ENCODE measurements around the gene GEMIN2. TPM values are rescaled to one million over a fixed set of nuclear protein-coding genes. Genes with fewer than 3 reads are reported as not detected.
"Not testable (repeated sequence)": the region's sequence is repeated elsewhere in the genome, so short reads cannot be mapped to it uniquely, and the experiment has no call there.

The GEMIN2 gene
- total RNA-seq, 2 experiments from 2014 or later = 14.6 to 16.1 TPM

DNA sequence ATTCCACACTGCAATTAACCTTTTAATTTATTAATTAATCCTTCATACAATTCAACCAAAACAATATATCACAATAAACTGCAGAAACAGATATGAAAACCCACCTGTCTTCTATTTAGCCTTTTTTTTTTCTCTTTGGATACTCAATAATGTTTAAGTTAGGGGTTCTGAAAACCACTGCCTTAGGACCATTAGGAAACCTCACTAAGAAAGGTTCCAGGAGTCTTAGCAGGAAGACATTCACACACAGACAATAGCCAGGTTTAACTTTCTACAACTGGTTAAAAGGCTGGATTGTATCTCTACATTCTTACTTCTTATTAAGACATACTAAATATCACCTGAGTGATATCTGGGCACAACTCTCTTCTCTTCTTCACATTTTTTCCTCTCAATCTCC lies 14.4 kb upstream of the GEMIN2 start:
- H3K4me1 Mint-ChIP-seq (ENCODE audit: low read depth) = peaks cover 64% of the 10 kb centered on the region
- intact Hi-C loops (cut with DNase I, micrococcal nuclease) = loop anchor here (5.0 kb wide), 2 partner anchors 73 to 168 kb away; partner anchors contain the start of gene TRAPPC6B (in 1 of the 2)

GRCh38 chr14:39102265-39102968 lies 11.7 kb upstream of the GEMIN2 start:
- no peaks in the 10 kb centered on the region for H3K9me3 Mint-ChIP-seq
- Histone ChIP-seq H3K36me3 (ENCODE audit: insufficient read depth, low read length) (no peaks in the 10 kb centered on the region), H3K27me3 (ENCODE audit: control insufficient read depth in 1 of 2, insufficient read depth in 2 of 2, low read length in 2 of 2) (no peaks in the 10 kb centered on the region), H3K27ac (ENCODE audit: low read depth in 1 of 2, low read length in 2 of 2) (peak overlapping the region; percentile 83 to 96), H3K9me3 (ENCODE audit: control insufficient read depth in 1 of 2, insufficient read depth in 1 of 2, low read length in 2 of 2) (no peaks in the 10 kb centered on the region), H3K4me3 (ENCODE audit: low read length) (peak overlapping the region; percentile 100), H3K4me1 (ENCODE audit: insufficient read depth, low read length) (peaks cover 38% of the 10 kb centered on the region)
- TF ChIP-seq CTCF (IDR thresholded peaks at IDR 0.05) = no peak
- DNase-seq = peak in 4 of 14 experiments; percentile 3 to 40 (median 24)
- intact Hi-C loops (cut with DNase I, micrococcal nuclease) = loop anchor here (2.0 to 5.0 kb wide), 3 partner anchors 70 to 328 kb away; partner anchors contain the start of gene TRAPPC6B (in 1 of the 2)
- ChIA-PET CTCF (interaction anchor here (1.1 to 2.2 kb wide), 2 partner anchors 11 to 68 kb away, joined by 3 to 10 read pairs; partner anchors contain the start of genes GEMIN2 and TRAPPC6B), POLR2A (interaction anchor here (1.0 to 5.2 kb wide), 9 partner anchors 12 to 330 kb away, joined by 3 to 59 read pairs (median 13); partner anchors contain the start of genes FBXO33, GEMIN2, PNN and TRAPPC6B)
- ATAC-seq (ENCODE audit: poor library complexity) = peak; percentile 16
- peak overlapping the region; percentile 98 for H3K27ac Mint-ChIP-seq
- H3K36me3 Mint-ChIP-seq (ENCODE audit: low read depth) = peaks cover 5% of the 10 kb centered on the region
- peak overlapping the region; percentile 98 for H3K4me3 Mint-ChIP-seq
- H3K27me3 Mint-ChIP-seq = no peaks in the 10 kb centered on the region
- H3K4me1 Mint-ChIP-seq (ENCODE audit: low read depth) = peaks cover 59% of the 10 kb centered on the region

More for the DNA sequence above, 14.4 kb upstream of the GEMIN2 start:
- DNase-seq = no peak
- POLR2A ChIA-PET = interaction anchor here (1.2 to 1.8 kb wide), 2 partner anchors 14 to 332 kb away, joined by 3 to 7 read pairs; partner anchors contain the start of genes FBXO33 and GEMIN2
- Mint-ChIP-seq H3K36me3 (ENCODE audit: low read depth) (peaks cover 26% of the 10 kb centered on the region), H3K4me3 (peak overlapping the region; percentile 26), H3K27me3 (no peaks in the 10 kb centered on the region), H3K9me3 (no peaks in the 10 kb centered on the region), H3K27ac (peak overlapping the region; percentile 16)
- no peak overlapping the region for H3K27ac ChIP-seq (ENCODE audit: low read depth in 1 of 2, low read length in 2 of 2)
- no peaks in the 10 kb centered on the region for H3K9me3 ChIP-seq (ENCODE audit: control insufficient read depth in 1 of 2, insufficient read depth in 1 of 2, low read length in 2 of 2)
- CTCF ChIA-PET = no interaction called here
- H3K27me3 ChIP-seq (ENCODE audit: control insufficient read depth in 1 of 2, insufficient read depth in 2 of 2, low read length in 2 of 2) = no peaks in the 10 kb centered on the region
- no peak overlapping the region for H3K4me3 ChIP-seq (ENCODE audit: low read length)
- H3K4me1 ChIP-seq (ENCODE audit: insufficient read depth, low read length) = peaks cover 45% of the 10 kb centered on the region
- peaks cover 8% of the 10 kb centered on the region for H3K36me3 ChIP-seq (ENCODE audit: insufficient read depth, low read length)
- ATAC-seq (ENCODE audit: poor library complexity) = no peak
- TF ChIP-seq CTCF (IDR thresholded peaks at IDR 0.05) = no peak

DNA sequence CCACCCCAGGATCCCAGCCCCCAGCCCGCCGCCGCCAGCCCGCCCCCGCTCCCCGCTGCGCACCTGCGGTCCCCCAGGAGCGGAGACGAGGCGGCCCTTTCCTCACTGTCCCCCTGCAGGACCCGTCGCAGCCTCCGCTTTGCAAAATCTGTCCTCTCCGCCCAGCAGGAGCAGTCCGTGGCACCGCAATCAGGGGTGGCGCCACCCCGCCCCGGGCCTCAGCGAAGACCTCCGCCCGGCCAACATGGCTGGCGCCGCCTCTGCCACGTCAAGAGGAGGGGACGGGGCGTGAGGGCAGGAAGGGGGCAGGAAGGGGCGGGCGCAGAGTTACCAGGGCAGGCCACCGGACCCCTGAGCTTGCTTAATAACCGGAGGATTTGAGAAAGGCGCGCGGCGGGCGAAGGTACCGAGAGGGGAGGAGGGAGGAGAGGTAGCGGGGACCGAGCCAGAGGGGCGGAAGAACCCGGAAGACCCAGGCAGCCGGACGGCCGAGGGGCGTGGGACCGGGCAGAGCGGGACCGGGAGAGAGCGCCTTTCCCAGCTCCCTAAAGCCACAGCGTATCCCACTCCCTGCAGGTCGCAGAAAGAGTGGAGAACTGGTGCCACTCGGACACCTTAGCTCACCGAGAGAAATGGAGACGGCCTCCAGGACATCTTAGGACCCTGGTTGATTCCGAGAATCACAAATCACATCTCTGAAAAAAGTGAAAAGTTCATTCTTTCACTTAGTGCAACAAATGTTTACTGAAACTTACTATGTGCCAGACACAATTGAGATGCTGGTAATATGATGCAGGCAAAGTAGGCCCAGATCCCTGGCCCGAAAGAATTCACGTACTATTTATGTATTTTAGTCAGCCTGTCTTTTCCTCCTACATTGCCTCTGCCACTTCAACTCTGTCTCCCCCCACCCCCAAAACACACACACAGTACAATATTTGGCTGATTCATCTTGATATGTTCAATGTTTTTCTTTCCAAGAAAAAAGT lies 10.9 kb upstream of the GEMIN2 start, which contains the start of gene SEC23A:
SEC23A (minus strand) TSS at position 267 of the 989 bp plus-strand sequence. CDS start 7,117 bp downstream, outside the sequence.
- H3K4me3 Mint-ChIP-seq = peak within 1 kb of the TSS; percentile 98
- H3K9me3 Mint-ChIP-seq = no peaks in the 10 kb centered on the region
- peaks cover 56% of the 10 kb centered on the region for H3K4me1 Mint-ChIP-seq (ENCODE audit: low read depth)
- peaks cover 34% of the 10 kb centered on the region for H3K4me1 ChIP-seq (ENCODE audit: insufficient read depth, low read length)
- peak within 1 kb of the TSS; percentile 98 for H3K27ac Mint-ChIP-seq
- H3K9me3 ChIP-seq (ENCODE audit: control insufficient read depth in 1 of 2, insufficient read depth in 1 of 2, low read length in 2 of 2) = no peaks in the 10 kb centered on the region
- peaks cover 5% of the 10 kb centered on the region for H3K36me3 Mint-ChIP-seq (ENCODE audit: low read depth)
- H3K27me3 ChIP-seq (ENCODE audit: control insufficient read depth in 1 of 2, insufficient read depth in 2 of 2, low read length in 2 of 2) = no peaks in the 10 kb centered on the region
- no peaks in the 10 kb centered on the region for H3K36me3 ChIP-seq (ENCODE audit: insufficient read depth, low read length)
- TF ChIP-seq CTCF (IDR thresholded peaks at IDR 0.05) = no peak
- intact Hi-C loops (cut with DNase I, micrococcal nuclease) = loop anchor here (1.0 to 5.0 kb wide), 4 partner anchors 11 to 328 kb away; partner anchors contain the start of genes GEMIN2 (in 1 of the 2) and TRAPPC6B (in 1 of the 2)
- CTCF ChIA-PET = interaction anchor here (1.1 to 2.2 kb wide), 2 partner anchors 10 to 67 kb away, joined by 3 to 10 read pairs; partner anchors contain the start of genes GEMIN2 and TRAPPC6B
- DNase-seq (peak; percentile 62 to 91 (median 78)), ATAC-seq (ENCODE audit: poor library complexity) (peak; percentile 95)
- peak within 1 kb of the TSS; percentile 100 for H3K4me3 ChIP-seq (ENCODE audit: low read length)
- POLR2A ChIA-PET = interaction anchor here (0.7 to 5.2 kb wide), 11 partner anchors 11 to 329 kb away, joined by 3 to 59 read pairs (median 5); partner anchors contain the start of genes FBXO33, GEMIN2, PNN and TRAPPC6B
- peak within 1 kb of the TSS; percentile 83 to 96 for H3K27ac ChIP-seq (ENCODE audit: low read depth in 1 of 2, low read length in 2 of 2)
- H3K27me3 Mint-ChIP-seq = no peaks in the 10 kb centered on the region

- intact Hi-C loops (cut with DNase I, micrococcal nuclease) = loop anchor here (5.0 kb wide), 2 partner anchors 68 to 163 kb away; partner anchors contain the start of gene TRAPPC6B (in 1 of the 2)
- peak overlapping the region; percentile 83 to 96 for H3K27ac ChIP-seq (ENCODE audit: low read depth in 1 of 2, low read length in 2 of 2)
- POLR2A ChIA-PET = interaction anchor here (0.7 to 5.2 kb wide), 6 partner anchors 10 to 328 kb away, joined by 3 to 59 read pairs (median 20); partner anchors contain the start of genes FBXO33, GEMIN2, PNN and TRAPPC6B
- not testable (repeated sequence) for H3K36me3 Mint-ChIP-seq (ENCODE audit: low read depth); H3K9me3 Mint-ChIP-seq; DNase-seq; H3K36me3 ChIP-seq (ENCODE audit: insufficient read depth, low read length); H3K9me3 ChIP-seq (ENCODE audit: control insufficient read depth in 1 of 2, insufficient read depth in 1 of 2, low read length in 2 of 2); H3K27me3 Mint-ChIP-seq; ATAC-seq (ENCODE audit: poor library complexity); H3K27me3 ChIP-seq (ENCODE audit: control insufficient read depth in 1 of 2, insufficient read depth in 2 of 2, low read length in 2 of 2)
- H3K4me1 ChIP-seq (ENCODE audit: insufficient read depth, low read length) = peaks cover 34% of the 10 kb centered on the region
- Mint-ChIP-seq H3K27ac (peak overlapping the region; percentile 98), H3K4me3 (peak overlapping the region; percentile 98), H3K4me1 (ENCODE audit: low read depth) (peaks cover 55% of the 10 kb centered on the region)
- H3K4me3 ChIP-seq (ENCODE audit: low read length) = peak overlapping the region; percentile 100
- CTCF ChIA-PET = interaction anchor here (2.2 kb wide), 1 partner anchor 9 kb away, joined by 10 read pairs; the partner anchor contains the start of gene GEMIN2
These were observed 9.9 kb upstream of the GEMIN2 start for GRCh38 chr14:39104078-39104801.

All from CD4-positive, alpha-beta T cell (primary cell).